H9 (cell line): ENCODE results near the gene IFT80. TPM values are rescaled to one million over a fixed set of nuclear protein-coding genes. Genes with fewer than 3 reads are reported as not detected.
A peak's percentile ranks its signal among the peaks of the same experiment; 100 is the strongest.

Source experiments
- DNase-seq: peaks from one replicate; pipeline ENCODE4 v3.0.0-alpha.2; 2017
- H2AFZ ChIP-seq: one replicate; pipeline ENCODE4 v1.6.1; 2013; ENCODE audit warnings: mild to moderate bottlenecking, low read length, control low read depth, moderate library complexity
- H2AK5ac ChIP-seq: 2 replicates; pipeline ENCODE4 v1.6.1; 2013; ENCODE audit warnings: low read length, control low read depth, mixed read lengths; ENCODE audit not compliant: insufficient read length
- H2BK120ac ChIP-seq: one replicate; pipeline ENCODE4 v1.6.1; 2013; ENCODE audit warnings: low read depth, mild to moderate bottlenecking, low read length, control low read depth, inconsistent platforms; ENCODE audit not compliant: poor library complexity, severe bottlenecking
- H2BK12ac ChIP-seq: 2 replicates; pipeline ENCODE4 v1.6.1; 2013; ENCODE audit warnings: low read length, control low read depth, mixed read lengths, low read depth; ENCODE audit not compliant: insufficient read length
- H2BK15ac ChIP-seq: 2 replicates; pipeline ENCODE4 v1.6.1; 2013; ENCODE audit warnings: low read depth, low read length, control low read depth
- H2BK20ac ChIP-seq: one replicate; pipeline ENCODE4 v1.6.1; 2013; ENCODE audit warnings: low read depth, mild to moderate bottlenecking, low read length, control low read depth, inconsistent platforms; ENCODE audit not compliant: poor library complexity, severe bottlenecking
- H2BK5ac ChIP-seq: 2 replicates; pipeline ENCODE4 v1.6.1; 2013; ENCODE audit warnings: low read length, control low read depth, mixed read lengths; ENCODE audit not compliant: insufficient read length
- H3K14ac ChIP-seq: 2 replicates; pipeline ENCODE4 v1.6.1; 2013; ENCODE audit warnings: low read length, control low read depth; ENCODE audit not compliant: insufficient read depth
- H3K18ac ChIP-seq: 2 replicates; pipeline ENCODE4 v1.6.1; 2013; ENCODE audit warnings: low read depth, mild to moderate bottlenecking, mixed read lengths, low read length, control low read depth; ENCODE audit not compliant: insufficient read length
- H3K23ac ChIP-seq: 2 replicates; pipeline ENCODE4 v1.6.1; 2013; ENCODE audit warnings: low read length, control low read depth, mixed read lengths, low read depth; ENCODE audit not compliant: insufficient read length
- H3K23me2 ChIP-seq: 2 replicates; pipeline ENCODE4 v1.6.1; 2013; ENCODE audit warnings: low read depth, mild to moderate bottlenecking, mixed read lengths, low read length, control low read depth; ENCODE audit not compliant: insufficient read length, poor library complexity, severe bottlenecking
- H3K27ac ChIP-seq: 2 replicates; pipeline ENCODE4 v1.5.1; 2013; ENCODE audit warnings: low read length, control low read depth, mixed read lengths, low read depth; ENCODE audit not compliant: insufficient read length
- H3K27me3 ChIP-seq: 2 replicates; pipeline ENCODE4 v1.6.1; 2013; ENCODE audit warnings: low read length, control low read depth, inconsistent platforms; ENCODE audit not compliant: insufficient read depth
- H3K4ac ChIP-seq: 2 replicates; pipeline ENCODE4 v1.6.1; 2013; ENCODE audit warnings: low read depth, mild to moderate bottlenecking, control low read depth, inconsistent platforms, low read length, moderate library complexity
- H3K4me1 ChIP-seq: 2 replicates; pipeline ENCODE4 v1.6.1; 2013; ENCODE audit warnings: low read length, control low read depth, inconsistent platforms; ENCODE audit not compliant: insufficient read depth
- H3K4me2 ChIP-seq: 2 replicates; pipeline ENCODE4 v1.6.1; 2013; ENCODE audit warnings: low read length, control low read depth, mixed read lengths; ENCODE audit not compliant: insufficient read length, insufficient read depth
- H3K56ac ChIP-seq: 2 replicates; pipeline ENCODE4 v1.6.1; 2013; ENCODE audit warnings: low read depth, mild to moderate bottlenecking, mixed read lengths, low read length, control low read depth; ENCODE audit not compliant: insufficient read length
- H3K79me1 ChIP-seq: 2 replicates; pipeline ENCODE4 v1.6.1; 2013; ENCODE audit warnings: low read depth, mild to moderate bottlenecking, moderate library complexity, low read length, control low read depth, inconsistent platforms; ENCODE audit not compliant: insufficient read depth, poor library complexity, severe bottlenecking
- H3K79me2 ChIP-seq: 2 replicates; pipeline ENCODE4 v1.6.1; 2013; ENCODE audit warnings: low read length, control low read depth, inconsistent platforms; ENCODE audit not compliant: insufficient read depth
- H3K9ac ChIP-seq: 2 replicates; pipeline ENCODE4 v1.6.1; 2013; ENCODE audit warnings: low read length, control low read depth, mixed read lengths; ENCODE audit not compliant: insufficient read length; ENCODE audit errors: extremely low read depth
- H3K9me3 ChIP-seq: one replicate; pipeline ENCODE4 v1.6.1; 2013; ENCODE audit warnings: low read depth, low read length, inconsistent platforms; ENCODE audit not compliant: control insufficient read depth
- H3T11ph ChIP-seq: one replicate; pipeline ENCODE4 v1.6.1; 2013; ENCODE audit warnings: mild to moderate bottlenecking, low read length, control low read depth, inconsistent platforms
- H4K20me1 ChIP-seq: one replicate; pipeline ENCODE4 v1.6.1; 2013; ENCODE audit not compliant: control insufficient read depth, insufficient read length, insufficient read depth
- H4K5ac ChIP-seq: 2 replicates; pipeline ENCODE4 v1.6.1; 2013; ENCODE audit warnings: low read depth, mild to moderate bottlenecking, mixed read lengths, low read length, control low read depth; ENCODE audit not compliant: insufficient read length
- H4K8ac ChIP-seq: replicated peaks from 2 replicates; pipeline ENCODE4 v1.6.1; 2013; ENCODE audit warnings: low read length, control low read depth, mixed read lengths, low read depth; ENCODE audit not compliant: insufficient read length
- H4K91ac ChIP-seq: 2 replicates; pipeline ENCODE4 v1.6.1; 2013; ENCODE audit warnings: low read depth, mild to moderate bottlenecking, moderate library complexity, mixed read lengths, low read length, control low read depth; ENCODE audit not compliant: insufficient read length
- H3K27ac Mint-ChIP-seq, 3 experiments: 2 replicates in 2 of 3; 3 replicates in 1 of 3; pipeline ENCODE4 v1.8.0; 2020 to 2021; ENCODE audit warnings: mixed read lengths in 3 of 3, mild to moderate bottlenecking in 1 of 3, moderate library complexity in 1 of 3
- H3K27me3 Mint-ChIP-seq: 2 replicates; pipeline ENCODE4 v1.8.0; 2021; ENCODE audit warnings: low read depth, mild to moderate bottlenecking, moderate library complexity, mixed read lengths
- H3K36me3 Mint-ChIP-seq, 3 experiments: 2 replicates in 2 of 3; 3 replicates in 1 of 3; pipeline ENCODE4 v1.8.0; 2020 to 2021; ENCODE audit warnings: low read depth in 3 of 3, mixed read lengths in 3 of 3; ENCODE audit not compliant: insufficient read depth in 1 of 3
- H3K4me1 Mint-ChIP-seq, 2 experiments: 2 replicates each; pipeline ENCODE4 v1.8.0; 2020; ENCODE audit warnings: mixed read lengths in 2 of 2
- H3K4me3 Mint-ChIP-seq, 2 experiments: 2 replicates in 1 of 2; 3 replicates in 1 of 2; pipeline ENCODE4 v1.8.0; 2020 to 2021; ENCODE audit warnings: mild to moderate bottlenecking in 2 of 2, mixed read lengths in 2 of 2, moderate library complexity in 1 of 2
- H3K9me3 Mint-ChIP-seq, 2 experiments: 2 replicates in 1 of 2; 3 replicates in 1 of 2; pipeline ENCODE4 v1.8.0; 2020; ENCODE audit warnings: mild to moderate bottlenecking in 2 of 2, mixed read lengths in 2 of 2, moderate library complexity in 1 of 2
- WGBS: extraction: QIAGEN DNeasy Blood & Tissue Kit; methylation state at CpG from one replicate; pipeline ENCODE4 v1.1.7; 2013; ENCODE audit warnings: missing lambda C conversion rate, low lambda C conversion rate, mixed read lengths; ENCODE audit not compliant: insufficient read length; ENCODE audit errors: extremely low coverage; 5-methylcytosine and 5-hydroxymethylcytosine counted together
- total RNA-seq: library from RNA; stranded (reverse); gene quantifications from 2 replicates; pipeline ENCODE4 v1.2.1, GENCODE V29; 2021
- TF ChIP-seq, protein P1 (sequence below): fragments of 200-600 bp; sonication (generic); conservative IDR thresholded peaks from 3 replicates; pipeline ENCODE4 v1.8.0; 2021; ENCODE audit warnings: antibody characterized with exemption, mild to moderate bottlenecking

Gene IFT80
- total RNA-seq, 1 experiment from 2014 or later, result 29.0 TPM

DNA sequence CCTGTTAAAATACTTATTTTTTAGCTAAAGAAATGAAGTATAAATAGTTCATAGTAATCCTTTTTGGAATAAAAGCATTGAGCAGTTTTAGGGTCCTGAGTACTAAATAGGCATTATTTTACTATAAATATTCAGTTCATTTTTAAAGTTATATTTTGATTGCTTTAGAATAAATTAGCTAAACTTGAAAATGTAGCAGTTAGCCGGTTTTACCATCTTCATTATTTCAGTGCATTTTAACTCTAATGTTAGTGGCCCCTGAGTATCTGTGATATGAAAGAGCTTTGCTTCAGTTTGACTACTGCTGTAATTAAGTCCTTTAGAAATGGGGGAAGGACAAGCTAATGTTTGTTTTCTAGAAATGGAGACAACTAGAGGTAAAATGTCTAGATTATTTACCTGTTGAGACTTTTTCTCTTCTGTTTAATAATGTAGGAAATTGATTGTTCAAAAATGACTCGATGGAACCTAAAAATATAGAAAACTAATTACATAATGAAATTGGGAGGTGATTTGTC lies 4.1 kb upstream of the IFT80 start:
- WGBS, result no CpG with 5 or more reads among the region's 2 CpGs
- no peak overlapping the region for H3K27ac ChIP-seq

More for the DNA sequence above, 4.1 kb upstream of the IFT80 start:
- H4K5ac ChIP-seq, result no peak overlapping the region
- no peaks in the 10 kb centered on the region for H3K4me1 ChIP-seq
- no peak overlapping the region for H2AK5ac ChIP-seq
- H3K14ac ChIP-seq, result no peak overlapping the region
- peak overlapping the region in 2 of 3 experiments; percentile 15 to 60; a peak in 3 of 7 replicates for H3K27ac Mint-ChIP-seq
- peaks cover 32% of the 10 kb centered on the region; the same call in 1 of the 2 replicates for H3K79me2 ChIP-seq
- H3K18ac ChIP-seq, result no peak overlapping the region
- no peak overlapping the region for H3K23ac ChIP-seq
- peak overlapping the region; percentile 94 to 98 for H3K4me3 Mint-ChIP-seq
- H3T11ph ChIP-seq, result no peak overlapping the region
- H2BK20ac ChIP-seq, result no peak overlapping the region
- H2BK120ac ChIP-seq, result no peak overlapping the region
- peaks cover 10% of the 10 kb centered on the region for H3K23me2 ChIP-seq
- H3K4me1 Mint-ChIP-seq, result peaks cover 32 to 38% of the 10 kb centered on the region in 2 experiments
- H4K20me1 ChIP-seq, result no peaks in the 10 kb centered on the region
- DNase-seq, result no peak
- H4K8ac ChIP-seq, result no peak overlapping the region
- peak overlapping the region; percentile 17 for H3K9ac ChIP-seq
- TF ChIP-seq, protein P1, sequence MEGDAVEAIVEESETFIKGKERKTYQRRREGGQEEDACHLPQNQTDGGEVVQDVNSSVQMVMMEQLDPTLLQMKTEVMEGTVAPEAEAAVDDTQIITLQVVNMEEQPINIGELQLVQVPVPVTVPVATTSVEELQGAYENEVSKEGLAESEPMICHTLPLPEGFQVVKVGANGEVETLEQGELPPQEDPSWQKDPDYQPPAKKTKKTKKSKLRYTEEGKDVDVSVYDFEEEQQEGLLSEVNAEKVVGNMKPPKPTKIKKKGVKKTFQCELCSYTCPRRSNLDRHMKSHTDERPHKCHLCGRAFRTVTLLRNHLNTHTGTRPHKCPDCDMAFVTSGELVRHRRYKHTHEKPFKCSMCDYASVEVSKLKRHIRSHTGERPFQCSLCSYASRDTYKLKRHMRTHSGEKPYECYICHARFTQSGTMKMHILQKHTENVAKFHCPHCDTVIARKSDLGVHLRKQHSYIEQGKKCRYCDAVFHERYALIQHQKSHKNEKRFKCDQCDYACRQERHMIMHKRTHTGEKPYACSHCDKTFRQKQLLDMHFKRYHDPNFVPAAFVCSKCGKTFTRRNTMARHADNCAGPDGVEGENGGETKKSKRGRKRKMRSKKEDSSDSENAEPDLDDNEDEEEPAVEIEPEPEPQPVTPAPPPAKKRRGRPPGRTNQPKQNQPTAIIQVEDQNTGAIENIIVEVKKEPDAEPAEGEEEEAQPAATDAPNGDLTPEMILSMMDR, result no peak
- H2AFZ ChIP-seq, result no peak overlapping the region
- H3K4ac ChIP-seq, result no peak overlapping the region
- H3K79me1 ChIP-seq, result no peaks in the 10 kb centered on the region
- H3K27me3 Mint-ChIP-seq, result peaks cover 3% of the 10 kb centered on the region; the same call in 1 of the 2 replicates
- H3K56ac ChIP-seq, result no peak overlapping the region
- H2BK12ac ChIP-seq, result no peak overlapping the region
- no peak overlapping the region for H2BK5ac ChIP-seq
- no peak overlapping the region for H3K4me2 ChIP-seq
- no peaks in the 10 kb centered on the region for H3K9me3 ChIP-seq
- no peak overlapping the region for H4K91ac ChIP-seq
- no peaks in the 10 kb centered on the region for H3K27me3 ChIP-seq
- H3K36me3 Mint-ChIP-seq, result peaks cover 23 to 49% (median 47%) of the 10 kb centered on the region in 3 experiments
- no peak overlapping the region for H2BK15ac ChIP-seq
- H3K9me3 Mint-ChIP-seq, result peaks cover 0 to 4% of the 10 kb centered on the region in 2 experiments; a peak in 1 of 5 replicates
